ENCODE data around the gene RYR1.

- TF ChIP-seq CTCF (IDR thresholded peaks at IDR 0.05) (peak in 4 of 5 experiments; percentile 48 to 58 (median 52)), EP300 (IDR thresholded peaks at IDR 0.05; ENCODE audit: low read depth) (no peak), POLR2AphosphoS5 (IDR thresholded peaks at IDR 0.05) (no peak)
Observed at GRCh38 chr19:38543807-38544568, 110.5 kb downstream of the RYR1 start.

Data from transverse colon (tissue), 4 donors.